ENCODE measurements around the gene P3H3.

GRCh38 chr12:6845395-6845794 lies 17.2 kb downstream of the P3H3 start:
- TF ChIP-seq CTCF (IDR thresholded peaks at IDR 0.05; ENCODE audit: low read length) (no peak), EZH2phosphoT487 (IDR thresholded peaks at IDR 0.05; ENCODE audit: low read length) (no peak), EZH2 (optimal IDR thresholded peaks at IDR 0.05; ENCODE audit: low read depth, low read length) (no peak)
